ENCODE measurements around the gene GLYR1.

GLYR1 gene

DNA sequence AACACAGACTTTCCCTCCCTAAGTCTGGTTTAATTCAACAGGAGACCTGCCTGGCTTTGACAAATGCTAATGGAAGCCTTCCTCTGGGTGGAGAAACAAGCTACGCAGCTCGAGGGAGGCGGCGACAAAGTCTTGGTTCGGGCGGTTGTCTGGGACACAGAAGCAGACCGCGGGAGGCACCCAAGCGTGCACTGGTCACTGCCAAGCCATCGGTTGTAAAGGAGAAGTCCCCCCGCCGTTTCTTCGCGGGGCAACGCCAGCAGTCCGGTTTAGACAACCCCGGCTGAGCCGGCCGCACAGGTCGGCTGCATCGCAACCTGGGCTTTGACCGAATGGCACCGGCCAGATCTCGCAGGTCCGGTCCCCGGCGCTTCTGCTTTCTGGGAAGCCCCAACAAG, 586 bp downstream of the GLYR1 start:
- no peak for FAIRE-seq

DNA sequence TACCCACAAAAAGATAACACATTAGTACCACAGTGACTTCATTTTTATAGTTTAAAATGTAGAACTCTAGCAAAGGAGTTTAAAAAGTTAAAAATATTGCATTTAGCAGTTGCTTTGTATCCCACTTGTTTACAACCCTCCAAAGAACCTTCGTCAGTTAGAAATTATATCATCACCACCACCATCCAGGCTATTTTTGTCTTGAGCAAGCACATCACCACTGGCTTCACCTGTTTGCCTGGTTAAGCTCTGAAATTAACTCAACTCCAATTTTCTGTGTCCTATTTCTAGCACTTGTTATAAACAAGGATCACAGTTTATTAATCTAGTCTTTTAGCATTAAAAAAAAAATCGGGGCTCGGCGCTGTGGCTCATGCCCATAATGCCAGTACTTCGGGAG, 6.1 kb downstream of the GLYR1 start:
- FAIRE-seq: no peak

DNA sequence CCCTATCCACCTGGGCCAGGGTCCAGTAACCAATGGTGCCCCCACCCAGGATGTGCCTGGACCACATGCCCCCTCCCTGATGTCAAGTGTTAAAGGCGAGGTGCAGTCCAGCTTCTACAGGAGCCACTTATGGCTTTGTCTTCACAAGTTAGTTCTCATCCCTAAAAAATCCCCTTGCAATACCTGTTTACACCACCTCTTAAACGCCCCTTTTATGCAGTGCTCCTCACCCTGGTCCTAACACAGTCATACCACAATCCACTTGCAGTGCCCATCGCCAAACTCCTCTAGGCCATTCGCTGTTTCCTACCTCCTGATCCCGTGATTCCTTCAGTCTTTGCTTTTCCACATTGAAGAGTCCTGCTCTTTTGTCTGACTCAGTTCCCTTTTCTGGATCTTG, 7.1 kb downstream of the GLYR1 start:
- FAIRE-seq: no peak

- no peak for FAIRE-seq
Measured at GRCh38 chr16:4837733-4838501, 9.2 kb downstream of the GLYR1 start.

DNA sequence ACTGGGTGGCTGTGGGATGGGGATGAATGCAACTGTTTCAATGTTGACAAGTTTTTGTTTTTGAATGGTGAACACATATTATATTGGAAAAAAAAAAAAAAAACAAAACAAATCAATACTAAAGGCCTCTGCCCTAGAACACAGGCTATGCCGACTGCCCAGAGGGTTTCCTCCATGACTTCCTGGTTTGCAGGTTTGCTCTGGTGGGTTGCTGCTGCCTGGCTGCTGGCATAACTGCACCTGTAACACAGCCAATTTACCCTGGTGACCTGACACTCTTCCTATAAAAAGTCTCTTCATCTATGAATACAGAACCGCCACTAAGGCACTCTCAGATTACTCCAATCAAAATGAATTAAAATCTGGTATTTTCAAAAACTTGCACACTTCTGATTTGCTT, 10.4 kb downstream of the GLYR1 start:
- FAIRE-seq: no peak

- no peak for FAIRE-seq
Measured at GRCh38 chr16:4833584-4833983, 13.5 kb downstream of the GLYR1 start.

GRCh38 chr16:4832698-4833343, 14.3 kb downstream of the GLYR1 start:
- no peak for FAIRE-seq

GRCh38 chr16:4831616-4832015, 15.5 kb downstream of the GLYR1 start:
- FAIRE-seq: no peak

DNA sequence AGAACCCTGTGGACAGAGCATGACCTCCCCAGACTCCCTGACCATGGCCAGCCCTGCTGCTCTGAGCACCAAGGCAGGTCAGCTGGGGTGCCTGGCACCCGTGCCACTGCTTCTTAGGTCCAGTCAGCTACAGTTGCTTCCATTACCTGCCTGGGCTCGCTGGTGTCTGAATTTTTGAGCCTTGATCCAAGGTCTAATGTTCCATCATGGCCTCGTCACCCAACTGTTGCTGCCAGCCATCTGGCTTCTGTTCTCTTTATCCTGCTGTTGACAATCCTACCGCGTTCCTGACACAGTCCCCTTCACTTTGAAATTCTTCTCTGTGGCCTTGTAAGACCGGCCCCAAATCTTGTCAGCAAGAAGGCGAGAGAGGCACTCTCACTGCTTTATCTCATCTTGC, 16.7 kb downstream of the GLYR1 start:
- no peak for FAIRE-seq

DNA sequence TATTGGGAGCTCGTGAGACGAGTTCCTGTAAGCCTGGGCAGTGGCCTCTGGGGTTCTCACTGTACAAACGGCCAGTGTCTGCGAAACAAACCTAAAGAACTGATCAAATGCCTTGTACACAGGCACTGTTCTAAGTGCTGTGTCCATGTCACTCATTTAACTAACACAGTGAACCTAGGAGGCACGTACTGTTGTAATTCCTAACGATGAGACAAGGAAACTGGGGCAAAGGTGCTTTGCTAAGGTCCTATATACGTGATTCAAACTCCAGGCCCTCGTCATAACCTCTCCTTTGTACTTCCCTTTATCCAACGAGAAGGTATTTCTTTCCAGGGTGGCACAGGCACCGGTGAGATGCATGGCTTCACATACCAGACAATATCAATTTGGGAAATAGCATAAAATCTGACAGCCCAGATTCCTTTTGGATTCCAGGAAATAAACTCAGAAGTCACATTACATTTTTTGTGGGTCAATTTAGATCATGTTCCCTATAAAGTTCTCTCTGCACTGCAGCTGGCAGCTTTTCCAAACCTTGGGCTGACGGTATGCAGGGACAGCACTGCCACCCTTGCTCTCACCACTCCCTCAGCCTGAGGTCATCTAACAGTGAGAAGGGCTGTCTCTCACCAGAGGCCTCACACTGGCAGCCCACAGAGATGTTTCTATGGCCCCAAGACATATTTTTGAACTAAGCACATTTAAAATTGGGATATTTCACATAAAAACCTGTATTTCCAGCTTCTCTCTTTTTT, 18.3 kb downstream of the GLYR1 start:
- no peak for FAIRE-seq

GRCh38 chr16:4826980-4827379, 20.1 kb downstream of the GLYR1 start:
- no peak for FAIRE-seq

- no peak for FAIRE-seq
Measured at GRCh38 chr16:4826526-4826925, 20.6 kb downstream of the GLYR1 start.

DNA sequence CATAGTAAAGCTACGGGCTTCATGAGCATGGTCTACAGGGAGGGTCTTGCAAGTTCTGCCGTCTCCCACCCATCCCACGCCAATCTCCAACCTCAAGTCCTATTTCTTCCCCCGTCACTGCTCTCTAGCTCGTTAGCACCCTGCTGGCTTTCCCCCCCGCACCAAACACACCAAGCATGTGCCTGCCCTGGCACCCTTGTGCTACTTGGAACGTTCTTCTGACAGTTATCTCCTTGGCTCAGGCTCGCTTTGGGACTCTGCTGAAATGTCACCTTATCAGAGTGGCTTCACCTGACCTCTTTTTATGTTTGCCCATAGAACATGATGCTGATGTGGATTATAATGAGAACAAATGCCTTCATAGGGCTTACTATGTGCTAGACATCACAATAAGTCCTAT, 21.9 kb downstream of the GLYR1 start:
- FAIRE-seq: no peak

DNA sequence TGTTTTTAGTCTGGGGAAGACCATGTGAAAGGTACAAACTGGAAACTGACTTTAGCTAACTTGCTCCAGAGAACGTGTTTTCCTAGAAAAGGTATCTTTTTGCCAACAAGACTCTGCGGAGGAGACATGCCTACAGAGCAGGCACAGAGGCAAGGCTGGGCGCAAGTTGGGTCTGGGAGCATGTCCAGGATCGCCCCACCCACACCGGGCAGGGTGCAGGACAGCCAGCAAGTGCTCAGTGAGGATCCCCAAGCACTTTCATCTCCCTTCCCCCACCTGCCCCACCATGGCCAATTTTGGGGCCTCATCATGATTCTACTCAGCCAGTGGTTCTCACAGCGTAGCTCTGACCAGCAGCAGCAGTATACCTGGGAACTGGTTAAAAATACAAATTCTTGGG, 26.4 kb downstream of the GLYR1 start:
- FAIRE-seq: no peak

DNA sequence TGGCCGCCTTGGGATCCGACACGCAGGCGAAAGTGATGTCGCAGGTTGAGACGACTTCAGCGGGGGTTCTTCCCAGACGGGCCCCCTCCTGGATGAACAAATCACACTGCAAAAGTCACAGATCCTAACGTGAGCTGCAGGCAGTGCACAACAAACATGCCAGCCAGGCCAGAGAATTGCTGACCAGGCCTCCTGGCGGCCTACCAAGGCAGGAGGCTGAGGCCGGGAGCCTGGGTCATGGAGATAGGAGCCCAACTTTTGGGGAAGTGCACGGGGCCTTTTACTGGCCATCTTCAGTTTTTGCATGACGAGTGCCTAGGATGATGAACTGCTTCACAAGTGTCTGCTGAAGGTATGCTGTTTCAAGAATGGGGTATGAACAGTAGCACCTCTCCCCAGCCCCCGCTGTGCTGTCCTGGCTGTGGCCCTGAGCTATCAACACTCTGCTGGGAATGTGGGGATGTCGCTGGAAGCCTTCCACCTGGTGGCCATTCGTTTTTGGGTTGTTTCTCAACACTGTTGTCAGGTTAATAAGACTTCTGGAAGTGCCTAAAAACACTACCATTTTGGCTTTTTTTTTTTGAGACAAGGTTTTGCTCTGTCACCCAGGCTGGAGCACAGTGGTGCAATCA, 32.4 kb downstream of the GLYR1 start:
- no peak for FAIRE-seq

DNA sequence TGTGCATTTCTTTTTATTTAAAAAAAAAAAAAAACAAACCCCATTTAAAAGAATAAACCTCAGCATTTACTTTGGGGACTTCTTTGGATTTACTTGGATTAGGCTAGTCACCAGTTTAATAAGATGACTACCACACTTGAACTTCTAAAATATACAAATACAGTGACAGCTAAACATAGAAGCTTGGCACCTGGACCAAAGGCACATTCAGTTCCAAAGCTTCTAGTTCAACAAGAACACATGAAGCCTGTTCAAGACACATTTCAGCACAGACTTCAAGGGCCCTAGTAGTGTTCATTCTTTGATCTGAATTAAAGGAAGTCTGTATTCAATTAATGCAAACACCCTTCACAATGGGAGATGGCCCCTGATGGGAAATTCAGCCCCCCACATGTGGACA, 33.0 kb downstream of the GLYR1 start:
- no peak for FAIRE-seq

GRCh38 chr16:4813251-4814003, 33.7 kb downstream of the GLYR1 start:
- no peak for FAIRE-seq

DNA sequence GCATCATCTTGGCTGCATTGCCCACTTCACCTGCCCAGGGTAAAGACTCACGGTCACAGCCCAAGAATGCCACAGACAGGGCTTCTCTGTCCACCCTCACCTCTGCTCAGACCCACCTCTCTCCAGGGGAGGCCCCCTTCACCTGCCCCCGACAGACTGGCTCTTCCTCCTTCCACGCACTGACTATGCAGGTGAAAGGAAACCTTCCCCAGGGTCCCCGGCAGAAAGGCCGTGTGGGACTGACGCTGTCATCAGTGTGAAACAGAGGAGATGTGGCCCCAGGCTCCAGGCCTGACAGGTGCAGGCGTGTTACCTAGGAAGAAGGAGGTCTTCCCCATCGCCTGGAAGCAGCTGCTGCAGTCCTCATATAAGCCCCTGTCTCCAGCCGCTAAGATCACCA, 35.3 kb downstream of the GLYR1 start:
- no peak for FAIRE-seq

- FAIRE-seq: no peak
Measured at GRCh38 chr16:4811242-4811641, 35.8 kb downstream of the GLYR1 start.

GRCh38 chr16:4806280-4806679, 40.8 kb downstream of the GLYR1 start:
- no peak for FAIRE-seq

- no peak for FAIRE-seq
Measured at GRCh38 chr16:4805231-4805630, 41.9 kb downstream of the GLYR1 start.

GRCh38 chr16:4803898-4804762, 43.0 kb downstream of the GLYR1 start:
- FAIRE-seq: no peak

All from colon (tissue), 2 donors.